Vagina (tissue), 2 donors: ENCODE data around the gene LIF.

ENCODE experiments used
- CTCF ChIP-seq, 3 experiments: fragments of 450-650 bp in 2 of 3; fragments of 200-600 bp in 1 of 3; sonication (generic) in 1 of 3; IDR thresholded peaks; one replicate each; pipeline ENCODE4 v1.5.1; 2017 to 2019; ENCODE audit warnings: antibody characterized with exemption in 3 of 3, mild to moderate bottlenecking in 2 of 3, moderate library complexity in 2 of 3
- POLR2A ChIP-seq, 2 donors: fragments of 450-650 bp; IDR thresholded peaks; one replicate each; pipeline ENCODE4 v1.6.1; 2017; ENCODE audit warnings: antibody characterized with exemption in 2 of 2, mild to moderate bottlenecking in 2 of 2, moderate library complexity in 2 of 2
- POLR2AphosphoS5 ChIP-seq, 2 donors: sonication (generic); formaldehyde crosslinking; IDR thresholded peaks; one replicate each; pipeline ENCODE4 v1.9.0; 2017; ENCODE audit warnings: antibody characterized with exemption in 2 of 2, mild to moderate bottlenecking in 2 of 2, low read depth in 1 of 2; ENCODE audit not compliant: insufficient read depth in 1 of 2

- no peak for TF ChIP-seq CTCF (IDR thresholded peaks at IDR 0.05)
- TF ChIP-seq POLR2A (IDR thresholded peaks at IDR 0.05), result no peak
- TF ChIP-seq POLR2AphosphoS5 (IDR thresholded peaks at IDR 0.05; ENCODE audit: insufficient read depth in 1 of 2, low read depth in 1 of 2), result no peak
Observed at GRCh38 chr22:30272781-30273601, 26.4 kb upstream of the LIF start.
